CD14-positive monocyte (primary cell): Measurements from ENCODE around the gene DOCK3. TPM values are rescaled to one million over a fixed set of nuclear protein-coding genes. Genes with fewer than 3 reads are reported as not detected.
"Not testable (repeated sequence)": the region's sequence is repeated elsewhere in the genome, so short reads cannot be mapped to it uniquely, and the experiment has no call there.

Source experiments
- DNase-seq, 3 donors: peaks; one replicate each; pipeline ENCODE4 v3.0.0-alpha.2; 2011 to 2022
- H2AFZ ChIP-seq: 2 replicates; pipeline ENCODE4 v1.6.0; 2012; ENCODE audit warnings: mild to moderate bottlenecking, low read depth, low read length, inconsistent platforms; ENCODE audit not compliant: insufficient read depth, poor library complexity, severe bottlenecking
- H3K27ac ChIP-seq, 2 donors: 1 replicate in 1 of 2; 2 replicates in 1 of 2; pipeline ENCODE4 v1.5.1; 2012 to 2013; ENCODE audit warnings: low read length in 2 of 2, control low read depth in 1 of 2, inconsistent platforms in 1 of 2, low read depth in 1 of 2, mild to moderate bottlenecking in 1 of 2
- H3K27me3 ChIP-seq, 2 donors: one replicate each; pipeline versions ENCODE4 v1.6.0 to v1.6.1; 2011 to 2013; ENCODE audit warnings: low read length in 2 of 2; ENCODE audit not compliant: control insufficient read depth in 2 of 2, insufficient read depth in 2 of 2
- H3K36me3 ChIP-seq, 2 donors: replicated peaks in 1 of 2; 1 replicate in 1 of 2; 2 replicates in 1 of 2; pipeline versions ENCODE4 v1.5.1 to v1.6.1; 2012 to 2013; ENCODE audit warnings: low read length in 2 of 2, control low read depth in 1 of 2, inconsistent platforms in 1 of 2, mild to moderate bottlenecking in 1 of 2; ENCODE audit not compliant: insufficient read depth in 2 of 2, control insufficient read depth in 1 of 2
- H3K4me1 ChIP-seq, 2 donors: 1 replicate in 1 of 2; 2 replicates in 1 of 2; pipeline versions ENCODE4 v1.5.1 to v1.6.1; 2012 to 2013; ENCODE audit warnings: low read length in 2 of 2, control low read depth in 1 of 2, inconsistent platforms in 1 of 2, mild to moderate bottlenecking in 1 of 2, moderate library complexity in 1 of 2; ENCODE audit not compliant: insufficient read depth in 2 of 2, control insufficient read depth in 1 of 2
- H3K4me2 ChIP-seq: replicated peaks from 2 replicates; pipeline ENCODE3; 2012; ENCODE audit warnings: low read length, moderate library complexity, mild to moderate bottlenecking; ENCODE audit not compliant: poor library complexity, severe bottlenecking; ENCODE audit errors: extremely low read depth
- H3K4me3 ChIP-seq, 3 experiments: fragments of 200-600 bp in 1 of 3; sonication (generic) in 1 of 3; replicated peaks in 1 of 3; 1 replicate in 2 of 3; 2 replicates in 1 of 3; pipeline ENCODE4 v1.5.1; 2011 to 2013; ENCODE audit warnings: low read length in 3 of 3, mild to moderate bottlenecking in 3 of 3, control low read depth in 2 of 3, low read depth in 2 of 3, inconsistent platforms in 1 of 3, moderate library complexity in 1 of 3
- H3K79me2 ChIP-seq: 2 replicates; pipeline ENCODE4 v1.6.0; 2012; ENCODE audit warnings: mild to moderate bottlenecking, control low read depth, inconsistent platforms, low read length, moderate library complexity; ENCODE audit not compliant: insufficient read depth
- H3K9ac ChIP-seq: 2 replicates; pipeline ENCODE4 v1.6.0; 2017; ENCODE audit warnings: low read length, mild to moderate bottlenecking; ENCODE audit not compliant: insufficient read depth, poor library complexity, severe bottlenecking
- H3K9me3 ChIP-seq, 2 donors: replicated peaks in 1 of 2; 1 replicate in 1 of 2; 2 replicates in 1 of 2; pipeline versions ENCODE4 v1.5.1 to v1.6.1; 2012 to 2013; ENCODE audit warnings: low read length in 2 of 2, control low read depth in 1 of 2; ENCODE audit not compliant: control insufficient read depth in 1 of 2, insufficient read depth in 1 of 2
- H4K20me1 ChIP-seq: 2 replicates; pipeline ENCODE4 v1.6.0; 2012; ENCODE audit warnings: mild to moderate bottlenecking, low read length, control low read depth, moderate library complexity; ENCODE audit not compliant: insufficient read depth
- H3K27ac Mint-ChIP-seq, 7 donors: one replicate each; pipeline ENCODE4 v1.8.0; 2020; ENCODE audit warnings: mild to moderate bottlenecking in 7 of 7, mixed read lengths in 7 of 7, moderate library complexity in 6 of 7, inconsistent platforms in 2 of 7
- H3K27me3 Mint-ChIP-seq, 3 donors: one replicate each; pipeline ENCODE4 v1.8.0; 2021 to 2022; ENCODE audit warnings: low read depth in 3 of 3, mild to moderate bottlenecking in 3 of 3, mixed read lengths in 3 of 3, moderate library complexity in 3 of 3, inconsistent platforms in 1 of 3
- H3K36me3 Mint-ChIP-seq, 2 donors: one replicate each; pipeline ENCODE4 v1.8.0; 2020; ENCODE audit warnings: mixed read lengths in 2 of 2, inconsistent platforms in 1 of 2, mild to moderate bottlenecking in 1 of 2
- H3K4me1 Mint-ChIP-seq: one replicate; pipeline ENCODE4 v1.8.0; 2020; ENCODE audit warnings: mild to moderate bottlenecking, mixed read lengths
- H3K4me3 Mint-ChIP-seq, 2 donors: one replicate each; pipeline ENCODE4 v1.8.0; 2020; ENCODE audit warnings: mild to moderate bottlenecking in 2 of 2, mixed read lengths in 2 of 2, moderate library complexity in 1 of 2
- H3K9me3 Mint-ChIP-seq, 7 donors: one replicate each; pipeline ENCODE4 v1.8.0; 2020 to 2022; ENCODE audit warnings: mixed read lengths in 7 of 7, mild to moderate bottlenecking in 6 of 7, moderate library complexity in 6 of 7, inconsistent platforms in 2 of 7
- WGBS: methylation state at CpG from one replicate; pipeline ENCODE4 v1.1.5; 2013; ENCODE audit warnings: missing lambda C conversion rate; ENCODE audit not compliant: insufficient coverage; 5-methylcytosine and 5-hydroxymethylcytosine counted together
- intact Hi-C, 2 donors: fragments of 100-400 bp; cut with micrococcal nuclease; formaldehyde crosslinking; loops; one replicate each; pipeline versions ENCODE4 v1.15.0 to v1.15.1; 2023
- polyA plus RNA-seq, 3 donors: library from polyadenylated mRNA; depleted of rRNA in 1 of 3; unstranded in 2 of 3; stranded (reverse) in 1 of 3; fragments of 300-500 nt in 2 of 3; fragments of >200 nt in 1 of 3; fragmentation: Illumina TruSeq in 2 of 3; gene quantifications; 1 replicate in 2 of 3; 2 replicates in 1 of 3; pipeline ENCODE4 v1.2.3, GENCODE V29; 2012 to 2021
- TF ChIP-seq, protein P1 (sequence below): fragments of 200-600 bp; IDR thresholded peaks from one replicate; pipeline ENCODE4 v1.8.0; 2022; ENCODE audit warnings: antibody characterized with exemption, mild to moderate bottlenecking

DOCK3 gene
- polyA plus RNA-seq, 3 donors, result 0.03 TPM; not detected in 1

DNA sequence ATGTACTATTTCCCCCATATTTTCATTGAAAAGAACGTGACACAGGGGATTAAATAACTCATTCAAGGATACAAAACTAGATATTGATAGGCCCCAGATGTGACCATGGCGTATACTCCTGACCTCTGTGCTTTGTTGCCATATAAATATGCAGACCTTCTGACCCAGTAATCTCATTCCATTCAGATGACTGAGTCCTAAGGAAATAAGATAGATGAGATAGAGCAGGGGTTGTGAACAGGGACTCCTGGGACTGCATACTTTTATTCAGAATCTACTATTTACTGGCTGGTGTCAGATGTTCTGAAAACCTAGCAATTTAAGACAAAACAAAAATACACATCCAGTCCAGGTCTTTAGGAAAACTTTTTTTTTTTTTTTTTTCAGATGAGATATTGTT lies 571.1 kb downstream of the DOCK3 start:
- H3K9ac ChIP-seq, result no peak overlapping the region
- H3K36me3 ChIP-seq, result no peaks in the 10 kb centered on the region
- no peaks in the 10 kb centered on the region for H3K9me3 ChIP-seq
- H3K9me3 Mint-ChIP-seq, result peaks cover 2 to 11% (median 4%) of the 10 kb centered on the region in 7 donors
- peaks cover 23 to 31% of the 10 kb centered on the region in 2 donors for H3K4me1 ChIP-seq
- H2AFZ ChIP-seq, result no peak overlapping the region
- H3K4me2 ChIP-seq, result no peak overlapping the region
- no peak overlapping the region for H3K27ac ChIP-seq
- peaks cover 0 to 2% (median 0%) of the 10 kb centered on the region in 3 donors for H3K27me3 Mint-ChIP-seq
- no CpG with 5 or more reads among the region's 2 CpGs for WGBS
- intact Hi-C loops, result no loop called here
- TF ChIP-seq, protein P1, sequence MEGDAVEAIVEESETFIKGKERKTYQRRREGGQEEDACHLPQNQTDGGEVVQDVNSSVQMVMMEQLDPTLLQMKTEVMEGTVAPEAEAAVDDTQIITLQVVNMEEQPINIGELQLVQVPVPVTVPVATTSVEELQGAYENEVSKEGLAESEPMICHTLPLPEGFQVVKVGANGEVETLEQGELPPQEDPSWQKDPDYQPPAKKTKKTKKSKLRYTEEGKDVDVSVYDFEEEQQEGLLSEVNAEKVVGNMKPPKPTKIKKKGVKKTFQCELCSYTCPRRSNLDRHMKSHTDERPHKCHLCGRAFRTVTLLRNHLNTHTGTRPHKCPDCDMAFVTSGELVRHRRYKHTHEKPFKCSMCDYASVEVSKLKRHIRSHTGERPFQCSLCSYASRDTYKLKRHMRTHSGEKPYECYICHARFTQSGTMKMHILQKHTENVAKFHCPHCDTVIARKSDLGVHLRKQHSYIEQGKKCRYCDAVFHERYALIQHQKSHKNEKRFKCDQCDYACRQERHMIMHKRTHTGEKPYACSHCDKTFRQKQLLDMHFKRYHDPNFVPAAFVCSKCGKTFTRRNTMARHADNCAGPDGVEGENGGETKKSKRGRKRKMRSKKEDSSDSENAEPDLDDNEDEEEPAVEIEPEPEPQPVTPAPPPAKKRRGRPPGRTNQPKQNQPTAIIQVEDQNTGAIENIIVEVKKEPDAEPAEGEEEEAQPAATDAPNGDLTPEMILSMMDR, result no peak
- DNase-seq, result no peak
- no peak overlapping the region for H3K4me3 ChIP-seq
- H3K79me2 ChIP-seq, result no peaks in the 10 kb centered on the region
- H3K4me3 Mint-ChIP-seq, result no peak overlapping the region
- no peaks in the 10 kb centered on the region for H4K20me1 ChIP-seq
- peaks cover 0 to 4% of the 10 kb centered on the region in 2 donors for H3K36me3 Mint-ChIP-seq
- no peaks in the 10 kb centered on the region for H3K27me3 ChIP-seq
- H3K4me1 Mint-ChIP-seq, result peaks cover 26% of the 10 kb centered on the region
- H3K27ac Mint-ChIP-seq, result no peak overlapping the region

DNA sequence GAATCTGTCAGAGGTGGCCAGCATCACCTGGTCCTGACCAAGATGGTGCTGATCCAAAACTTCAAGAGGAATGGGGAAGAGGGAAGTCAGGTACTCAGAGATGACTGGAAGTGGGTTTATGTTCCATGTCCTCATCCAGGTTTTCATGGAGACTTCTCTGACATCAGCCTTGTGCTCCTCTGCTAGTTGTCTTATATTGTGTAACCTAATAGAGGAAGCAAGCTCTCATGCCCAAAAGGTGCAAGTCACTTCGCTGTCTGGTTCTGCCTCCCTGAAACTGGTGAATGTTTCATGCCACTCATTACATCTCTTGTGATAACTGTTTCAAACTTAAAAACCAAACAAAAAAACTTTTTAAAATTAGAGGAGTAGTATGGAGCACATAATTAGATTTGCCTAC lies 583.1 kb downstream of the DOCK3 start:
- intact Hi-C loops, result no loop called here
- peak overlapping the region; percentile 38 for H3K4me2 ChIP-seq
- H3K4me3 Mint-ChIP-seq, result peak overlapping the region in 1 of 2 donors; percentile 21

DNA sequence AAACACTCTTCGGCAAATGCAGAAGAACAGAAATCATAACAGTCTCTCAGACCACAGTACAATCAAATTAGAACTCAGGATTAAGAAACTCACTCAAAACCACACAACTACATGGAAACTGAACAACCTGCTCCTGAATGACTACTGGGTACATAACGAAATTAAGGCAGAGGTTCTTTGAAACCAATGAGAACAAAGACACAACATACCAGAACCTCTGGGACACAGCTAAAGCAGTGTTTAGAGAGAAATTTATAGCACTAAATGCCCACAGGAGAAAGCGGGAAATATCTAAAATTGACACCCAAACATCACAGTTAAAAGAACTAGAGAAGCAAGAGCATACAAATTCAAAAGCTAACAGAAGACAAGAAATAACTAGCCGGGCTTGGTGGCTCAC lies 589.4 kb downstream of the DOCK3 start:
- H3K9ac ChIP-seq, H4K20me1 ChIP-seq, DNase-seq, H3K27ac Mint-ChIP-seq, H2AFZ ChIP-seq, intact Hi-C loops, H3K9me3 ChIP-seq, H3K4me3 ChIP-seq, H3K4me2 ChIP-seq, H3K36me3 ChIP-seq, H3K27me3 ChIP-seq, H3K27ac ChIP-seq, H3K79me2 ChIP-seq, H3K36me3 Mint-ChIP-seq, H3K4me3 Mint-ChIP-seq, H3K27me3 Mint-ChIP-seq: not testable (repeated sequence)
- peaks cover 4 to 14% (median 9%) of the 10 kb centered on the region in 7 donors for H3K9me3 Mint-ChIP-seq
- H3K4me1 Mint-ChIP-seq, result peaks cover 19% of the 10 kb centered on the region
- H3K4me1 ChIP-seq, result peaks cover 15% of the 10 kb centered on the region in 2 donors
- WGBS, result 100% methylated on average over 1 of the region's 4 CpGs

More for the DNA sequence above, 583.1 kb downstream of the DOCK3 start:
- peak overlapping the region; percentile 79 to 95 (median 92) for H3K27ac Mint-ChIP-seq
- no peaks in the 10 kb centered on the region for H3K79me2 ChIP-seq
- TF ChIP-seq, protein P1, result no peak
- peaks cover 2 to 3% of the 10 kb centered on the region in 2 donors for H3K36me3 Mint-ChIP-seq
- peak; percentile 79 to 91 (median 85) for DNase-seq
- no peaks in the 10 kb centered on the region for H3K36me3 ChIP-seq
- peaks cover 0 to 5% (median 0%) of the 10 kb centered on the region in 7 donors for H3K9me3 Mint-ChIP-seq
- no peak overlapping the region for H3K9ac ChIP-seq
- no peaks in the 10 kb centered on the region for H3K9me3 ChIP-seq
- H3K27me3 Mint-ChIP-seq, result peaks cover 2 to 9% (median 2%) of the 10 kb centered on the region in 3 donors
- WGBS, result no CpG with 5 or more reads among the region's 1 CpG
- H4K20me1 ChIP-seq, result no peaks in the 10 kb centered on the region
- peak overlapping the region; percentile 46 to 69 for H3K27ac ChIP-seq
- no peak overlapping the region for H2AFZ ChIP-seq
- peaks cover 35 to 36% of the 10 kb centered on the region in 2 donors for H3K4me1 ChIP-seq
- peaks cover 32% of the 10 kb centered on the region for H3K4me1 Mint-ChIP-seq
- no peaks in the 10 kb centered on the region for H3K27me3 ChIP-seq
- no peak overlapping the region for H3K4me3 ChIP-seq
